A172 (cell line): Measurements from ENCODE around the gene PDCD1. TPM values are rescaled to one million over a fixed set of nuclear protein-coding genes. Genes with fewer than 3 reads are reported as not detected.

Experiments
- DNase-seq: peaks from one replicate; pipeline ENCODE4 v3.0.0-alpha.2; 2015; ENCODE audit warnings: low spot score
- total RNA-seq: library from RNA; depleted of rRNA; stranded (reverse); fragments of >200 nt; shearing (Covaris generic); gene quantifications from 2 replicates; pipeline ENCODE4 v1.2.3, GENCODE V29; 2014

Gene PDCD1
- total RNA-seq, 1 experiment from 2014 or later: not detected

DNA sequence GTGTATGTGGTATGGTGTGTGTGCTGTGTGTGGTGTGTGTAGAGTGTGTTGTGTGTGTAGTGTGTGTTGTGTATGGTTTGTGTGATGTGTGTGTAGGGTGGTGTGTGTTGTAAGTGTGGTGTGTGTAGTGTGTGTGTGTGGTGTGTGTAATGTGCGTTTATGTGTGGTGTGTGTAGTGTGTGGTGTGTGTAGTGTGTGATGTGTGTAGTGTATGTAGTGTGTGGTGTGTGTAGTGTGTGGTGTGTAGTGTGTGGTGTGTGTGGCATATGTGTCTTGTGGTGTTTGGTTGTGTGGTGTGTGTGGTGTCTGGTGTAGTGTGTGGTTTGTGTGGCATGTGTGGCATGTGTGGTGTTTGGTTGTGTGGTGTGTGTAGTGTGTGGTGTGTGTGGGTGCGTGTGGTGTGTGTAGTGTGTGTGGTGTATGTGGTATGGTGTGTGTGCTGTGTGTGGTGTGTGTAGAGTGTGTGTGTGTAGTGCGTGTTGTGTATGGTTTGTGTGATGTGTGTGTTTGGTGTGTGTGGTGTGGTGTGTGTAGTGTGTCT, 6.8 kb upstream of the PDCD1 start:
- no peak for DNase-seq

DNA sequence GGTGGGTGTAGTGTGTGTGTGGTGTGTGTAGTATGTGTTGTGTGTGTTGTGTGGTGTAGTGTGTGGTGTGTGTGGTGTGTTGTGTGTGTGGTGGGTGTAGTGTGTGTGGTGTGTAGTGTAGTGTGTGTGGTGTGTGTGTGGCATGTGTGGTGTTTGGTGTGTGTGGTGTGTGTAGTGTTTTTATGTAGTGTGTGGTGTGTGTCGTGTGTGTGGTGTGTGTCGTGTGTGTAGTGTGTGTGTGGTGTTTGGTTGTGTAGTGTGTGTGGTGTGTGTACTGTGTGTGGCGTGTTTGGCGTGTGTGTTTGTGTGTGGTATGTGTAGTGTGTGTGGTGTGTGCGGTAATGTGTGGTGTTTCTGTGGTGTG, 6.1 kb upstream of the PDCD1 start:
- no peak for DNase-seq

GRCh38 chr2:241864168-241864849, 5.6 kb upstream of the PDCD1 start:
- DNase-seq: no peak

DNA sequence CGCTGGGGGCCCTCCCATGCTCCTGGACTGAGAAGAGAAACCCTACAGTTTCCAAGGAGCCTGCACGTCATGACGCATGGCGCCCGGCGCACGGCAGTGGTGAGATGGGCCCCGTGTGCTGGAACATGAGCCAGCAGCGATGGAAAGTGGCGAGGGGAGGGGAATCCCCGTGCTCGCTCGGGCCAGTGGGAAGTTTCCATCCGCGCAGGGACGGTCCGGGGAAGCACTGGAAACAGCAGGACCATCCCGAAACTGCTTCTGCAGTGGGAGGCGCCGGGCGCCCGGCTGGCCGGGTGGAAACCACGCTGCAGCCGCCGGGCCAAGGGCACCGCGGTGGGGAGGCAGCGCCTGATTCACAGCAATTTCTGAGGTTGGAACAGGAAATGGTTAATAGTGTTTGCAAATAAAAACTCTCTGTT, 4.9 kb upstream of the PDCD1 start:
- no peak for DNase-seq

GRCh38 chr2:241862775-241863535, 4.3 kb upstream of the PDCD1 start:
- DNase-seq: no peak

GRCh38 chr2:241862093-241862492, 3.4 kb upstream of the PDCD1 start:
- DNase-seq: no peak

- DNase-seq: no peak
These were observed 2.6 kb upstream of the PDCD1 start for GRCh38 chr2:241861264-241861663.

GRCh38 chr2:241860184-241861078, 1.7 kb upstream of the PDCD1 start:
- DNase-seq: no peak

- DNase-seq: no peak
These were observed 916 bp upstream of the PDCD1 start for GRCh38 chr2:241859436-241860183.

DNA sequence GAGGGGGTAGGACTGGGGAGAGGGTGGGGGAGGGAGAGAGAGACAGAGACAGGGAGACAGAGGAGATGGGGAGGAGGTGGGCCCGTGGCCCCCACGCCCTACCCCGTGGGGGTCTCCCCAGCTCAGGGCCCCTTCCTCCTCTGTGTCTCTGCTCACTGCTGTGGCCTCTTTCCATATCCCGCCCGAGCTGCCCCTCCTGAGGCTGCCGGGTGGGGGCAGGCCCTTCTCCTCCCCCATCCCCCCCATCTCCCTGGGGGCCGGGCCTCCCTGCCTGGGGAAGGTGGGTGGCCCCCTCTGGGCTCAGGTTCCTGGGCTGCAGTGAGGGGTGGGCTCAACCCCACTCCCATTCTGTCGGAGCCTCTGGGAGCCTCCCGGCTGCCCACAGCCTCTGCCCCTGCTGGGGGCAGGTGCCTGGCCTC, 332 bp upstream of the PDCD1 start:
- no peak for DNase-seq

DNA sequence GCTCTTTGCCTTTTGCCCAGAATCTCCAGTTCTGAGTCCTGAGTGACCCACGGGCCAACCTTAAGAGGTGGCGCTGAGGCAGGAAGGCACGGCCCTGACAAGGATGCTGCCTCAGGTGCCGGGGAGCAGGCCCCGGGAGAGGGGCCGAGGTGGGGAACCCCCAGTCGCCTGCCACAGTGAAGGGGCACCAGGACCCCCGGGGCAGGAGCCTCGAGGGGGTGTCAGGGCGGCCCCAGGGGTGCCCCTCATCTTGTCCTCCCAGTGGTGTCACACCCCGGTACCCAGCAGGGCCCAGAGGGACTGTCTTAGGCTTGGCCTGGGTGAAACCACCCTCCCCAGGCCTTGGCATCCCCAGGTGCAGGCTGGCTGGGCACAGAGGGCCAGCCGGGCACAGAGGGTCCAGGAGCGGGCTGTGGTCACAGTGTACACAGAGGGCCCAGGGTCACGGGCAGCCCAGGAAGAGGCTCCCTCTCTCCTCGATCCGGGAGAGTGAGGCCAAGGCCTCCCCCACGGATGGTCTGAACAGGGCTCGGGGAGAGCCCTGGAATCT, 1.0 kb downstream of the PDCD1 start:
- no peak for DNase-seq

DNA sequence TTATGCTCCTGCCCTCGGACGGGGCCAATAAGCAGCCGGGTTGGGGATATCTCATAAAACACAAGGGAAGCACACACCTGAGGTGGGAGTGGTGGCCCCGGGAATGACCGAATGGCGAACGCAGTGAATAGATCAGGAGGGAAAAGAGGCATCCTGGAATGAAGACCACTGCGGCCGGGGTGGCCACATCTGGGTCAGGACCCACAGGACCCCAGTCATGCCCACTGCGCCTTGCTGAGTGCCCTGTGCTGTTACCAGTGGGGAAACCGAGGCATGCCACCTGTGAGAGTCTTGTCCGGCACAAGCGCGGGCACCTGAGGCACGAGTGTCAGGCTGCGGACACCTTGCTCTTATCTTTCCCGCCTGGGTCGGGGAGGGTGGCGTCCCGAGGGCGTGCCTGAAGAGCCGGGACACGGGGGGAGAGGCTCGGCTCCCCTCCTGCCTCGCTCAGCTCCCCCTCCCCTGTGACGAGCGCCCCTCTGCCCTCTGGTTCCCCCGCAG, 1.6 kb downstream of the PDCD1 start:
- DNase-seq: no peak

- no peak for DNase-seq
These were observed 2.7 kb downstream of the PDCD1 start for GRCh38 chr2:241855888-241856422.

DNA sequence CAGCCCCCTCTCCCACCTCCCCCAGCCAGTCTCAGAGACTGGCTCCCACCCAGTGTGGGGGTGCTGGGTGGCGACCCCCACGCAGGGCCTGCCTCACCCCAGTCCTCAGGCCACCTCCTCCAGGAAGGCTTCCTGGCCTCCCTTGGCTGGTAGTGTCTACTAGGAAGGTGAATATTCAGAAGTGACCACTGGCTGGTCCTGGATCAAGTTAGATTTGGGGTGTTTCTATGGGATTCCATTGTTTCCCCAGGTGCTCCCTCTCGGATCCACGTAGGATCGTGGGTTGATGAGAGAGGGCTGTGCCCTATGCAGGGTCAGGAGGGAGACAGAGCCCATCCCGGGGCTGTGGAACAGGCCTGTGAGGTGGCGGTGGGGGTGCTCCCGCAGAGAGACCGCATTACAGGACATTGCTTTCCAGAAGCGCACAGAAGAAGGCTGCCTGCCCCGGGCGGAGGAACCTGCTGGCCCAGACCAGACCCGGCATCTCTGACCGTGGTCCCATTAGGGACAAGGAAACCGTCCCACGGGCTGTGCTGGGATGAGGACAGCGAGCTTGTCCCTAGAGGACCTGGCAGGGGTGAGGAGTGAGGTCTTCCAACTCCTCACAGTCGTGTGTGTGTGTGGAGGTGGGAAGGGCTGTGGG, 3.3 kb downstream of the PDCD1 start:
- no peak for DNase-seq

- no peak for DNase-seq
These were observed 4.1 kb downstream of the PDCD1 start for GRCh38 chr2:241854342-241855244.

DNA sequence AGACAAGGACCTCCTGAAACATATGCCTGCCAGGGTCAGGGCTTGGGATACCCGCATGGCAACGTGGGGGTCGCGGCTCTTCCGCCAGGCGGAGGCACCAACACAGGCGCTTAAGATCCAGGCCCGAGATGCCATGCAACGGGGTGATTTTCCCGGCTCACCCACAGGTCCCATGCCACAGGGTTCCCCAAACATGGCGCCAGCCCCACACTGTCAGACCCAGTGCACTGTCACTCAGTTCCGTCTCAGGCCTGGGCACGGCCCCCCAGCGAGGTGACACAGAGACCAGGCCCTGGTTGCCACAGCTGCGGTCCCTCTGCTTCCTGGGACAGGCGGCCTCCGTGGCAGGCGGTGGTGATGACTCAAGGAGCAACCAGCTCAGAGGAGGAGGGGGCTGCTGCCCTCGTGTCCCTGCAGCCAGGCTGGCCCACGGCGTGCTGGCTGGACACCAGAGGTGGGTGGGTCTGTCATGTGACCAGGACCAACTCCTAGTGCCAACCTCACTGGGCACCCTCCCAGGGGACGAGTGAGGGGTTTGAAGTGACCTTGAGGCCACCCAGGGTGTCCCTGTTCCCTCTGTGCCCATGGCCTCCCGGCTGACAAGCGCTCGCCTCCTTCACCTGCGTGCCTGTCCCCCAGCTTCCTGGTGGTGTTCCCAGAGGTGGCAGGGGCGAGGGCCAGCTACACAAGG, 4.9 kb downstream of the PDCD1 start:
- peak; percentile 75 for DNase-seq

- no peak for DNase-seq
These were observed 5.6 kb downstream of the PDCD1 start for GRCh38 chr2:241852981-241853631.
